SH-SY5Y (cell line): ENCODE results near the gene NKX2-1.

Experiments used
- GATA2 ChIP-seq: IDR thresholded peaks from 2 replicates; pipeline ENCODE4 v1.6.1; 2011; ENCODE audit warnings: mild to moderate bottlenecking, low read depth, low read length
- GATA3 ChIP-seq: IDR thresholded peaks from 2 replicates; pipeline ENCODE4 v1.6.1; 2011; ENCODE audit warnings: low read depth, mild to moderate bottlenecking, low read length, moderate library complexity

The NKX2-1 gene

DNA sequence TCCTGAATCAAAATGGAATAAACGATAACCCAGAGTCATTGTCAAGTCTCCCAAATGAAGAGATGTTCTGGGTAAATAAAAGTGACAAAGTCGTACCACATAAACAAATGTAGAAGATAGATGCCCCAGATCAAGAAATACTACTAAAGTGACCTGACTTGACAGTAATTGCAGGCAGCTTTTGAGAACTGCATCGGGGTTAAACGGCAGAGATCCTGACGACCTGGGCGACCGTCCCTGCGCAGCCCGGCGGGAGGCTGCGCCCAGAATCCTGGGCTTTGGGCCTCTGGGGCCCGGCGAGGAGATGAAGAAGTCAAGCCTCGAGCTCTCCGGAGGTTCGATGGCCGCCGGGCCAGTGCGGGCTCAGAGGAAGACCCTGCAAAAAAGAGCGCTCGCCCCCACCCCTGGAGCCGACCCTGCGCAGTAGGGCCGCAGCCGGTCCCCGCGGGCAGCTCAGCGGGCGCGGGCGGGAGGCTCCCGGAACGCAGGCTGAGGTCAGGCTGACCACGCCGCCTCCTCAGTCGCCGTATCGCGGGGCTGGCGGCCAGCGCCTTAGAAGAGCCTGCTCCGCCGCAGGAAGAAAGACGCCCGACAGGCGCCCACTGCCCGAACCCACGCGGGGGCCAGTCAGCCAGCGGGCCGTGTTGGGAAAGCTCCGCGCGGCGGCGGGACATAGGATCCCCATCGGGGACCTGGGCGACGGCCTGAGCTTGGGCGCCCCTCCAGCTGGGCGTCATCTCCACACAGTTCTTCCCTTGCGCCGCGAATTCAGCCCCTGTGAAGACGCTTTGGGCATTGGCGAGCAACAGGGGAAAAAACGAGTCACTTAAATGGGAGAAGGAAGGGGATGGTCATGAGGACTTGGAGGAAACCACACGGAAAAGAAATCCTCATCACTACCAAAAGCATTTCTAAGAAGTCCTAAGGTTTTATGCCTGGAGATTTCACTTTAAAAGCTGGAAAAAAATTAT lies 16.0 kb downstream of the NKX2-1 start:
- TF ChIP-seq GATA3, result no peak
- TF ChIP-seq GATA2, result no peak

GRCh38 chr14:36502558-36503508 lies 17.2 kb downstream of the NKX2-1 start:
- TF ChIP-seq GATA3, result no peak
- TF ChIP-seq GATA2, result no peak

GRCh38 chr14:36498938-36499337 lies 21.1 kb downstream of the NKX2-1 start:
- TF ChIP-seq GATA3, result no peak
- TF ChIP-seq GATA2, result no peak

DNA sequence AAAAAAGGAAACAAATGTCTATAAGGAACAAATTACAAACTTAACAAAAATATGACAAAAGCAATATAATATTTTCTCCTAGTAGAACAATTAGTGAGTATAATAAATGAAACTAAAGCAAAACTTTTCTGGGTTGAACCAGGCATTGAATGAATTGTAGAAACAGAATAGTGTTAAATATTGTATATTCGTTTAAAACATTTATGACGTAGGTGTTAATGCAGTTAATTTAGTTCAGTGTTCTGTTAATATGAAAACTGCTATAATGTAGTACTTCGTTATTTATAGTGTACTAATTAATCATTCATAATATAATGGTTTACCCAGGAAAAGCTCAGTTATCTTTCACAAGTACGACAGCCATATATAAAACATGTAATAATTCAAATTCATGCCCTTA lies 23.7 kb downstream of the NKX2-1 start:
- no peak for TF ChIP-seq GATA2
- TF ChIP-seq GATA3, result no peak

DNA sequence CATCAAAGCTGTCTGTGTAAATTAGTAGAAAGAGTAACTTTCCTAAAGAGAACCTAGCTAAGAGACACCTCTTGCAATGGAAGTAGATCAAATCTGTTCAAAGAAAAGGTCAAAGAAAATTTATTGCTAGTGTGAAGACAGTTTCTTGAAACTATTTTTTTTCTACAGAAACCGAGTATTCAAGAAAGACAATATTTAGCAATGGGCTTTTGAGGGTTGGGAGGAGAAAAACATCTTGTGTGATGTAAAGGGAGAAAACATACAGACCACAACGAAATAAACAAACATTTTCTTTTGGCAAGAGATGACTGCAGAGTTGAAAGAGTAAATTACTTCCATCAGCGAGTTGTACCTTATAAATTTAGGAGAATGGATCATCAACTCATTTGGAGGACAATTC lies 24.4 kb downstream of the NKX2-1 start:
- TF ChIP-seq GATA2 (no peak), GATA3 (no peak)

DNA sequence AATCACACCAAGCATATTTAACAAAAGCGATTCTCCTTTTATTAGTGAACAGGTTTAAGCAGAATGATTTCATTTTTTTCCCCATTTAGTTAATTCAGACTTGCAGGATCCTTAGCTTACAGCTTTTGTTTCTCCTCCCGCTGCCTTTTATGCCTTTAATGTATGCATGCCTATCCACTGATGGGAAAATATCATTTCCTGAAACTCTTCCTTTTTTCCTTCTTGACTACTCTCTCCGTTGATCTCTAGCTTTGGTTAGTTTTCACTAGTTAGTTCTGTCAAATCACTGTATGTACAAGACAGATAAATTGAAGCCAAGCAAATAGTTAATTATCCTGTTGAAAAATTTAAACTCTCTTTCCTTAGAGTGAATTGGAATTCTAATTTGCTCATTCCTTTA lies 26.3 kb downstream of the NKX2-1 start:
- TF ChIP-seq GATA2 (no peak), GATA3 (no peak)

GRCh38 chr14:36485773-36486172 lies 34.3 kb downstream of the NKX2-1 start:
- no peak for TF ChIP-seq GATA3
- TF ChIP-seq GATA2, result no peak

DNA sequence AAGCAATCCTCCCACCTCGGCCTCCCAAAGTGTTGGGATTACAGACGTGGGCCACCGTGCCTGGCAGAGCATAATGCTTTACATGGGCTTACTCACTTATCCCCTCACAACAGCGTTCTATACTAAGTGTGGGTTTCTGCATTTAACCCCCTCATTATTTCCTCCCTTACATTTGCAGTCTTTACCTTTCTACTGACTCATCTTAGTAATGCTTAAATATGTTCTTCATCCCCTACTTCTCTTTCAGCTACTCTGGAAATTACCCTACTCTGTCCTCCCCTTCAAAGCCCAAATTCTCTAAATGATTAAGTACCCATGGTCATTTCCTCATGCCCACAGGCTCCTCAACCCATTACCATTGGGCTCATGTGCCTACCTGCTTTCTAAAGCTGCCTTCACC lies 40.7 kb downstream of the NKX2-1 start:
- no peak for TF ChIP-seq GATA3
- no peak for TF ChIP-seq GATA2

DNA sequence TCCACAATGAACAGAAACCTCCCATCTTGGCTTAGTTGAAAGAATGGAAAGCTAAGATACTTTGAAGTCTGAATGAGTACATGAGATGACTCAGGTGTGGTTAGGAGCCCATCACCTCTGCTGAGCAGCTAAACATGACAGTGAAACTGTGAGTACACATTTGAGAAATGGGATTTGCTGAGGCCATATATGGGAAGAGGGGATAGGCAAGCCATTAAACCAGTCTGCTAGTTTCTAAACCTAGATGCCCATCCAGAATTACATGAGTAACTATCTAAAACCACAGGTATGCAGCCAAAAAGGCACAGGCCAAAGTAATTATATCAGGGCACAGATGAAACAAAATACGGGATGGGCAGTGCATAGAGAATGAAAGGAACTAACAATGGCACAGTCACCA lies 41.2 kb downstream of the NKX2-1 start:
- no peak for TF ChIP-seq GATA3
- TF ChIP-seq GATA2, result no peak

GRCh38 chr14:36477266-36477665 lies 42.8 kb downstream of the NKX2-1 start:
- TF ChIP-seq GATA2, result no peak
- no peak for TF ChIP-seq GATA3

- TF ChIP-seq GATA2 (no peak), GATA3 (no peak)
Observed at GRCh38 chr14:36474593-36474992, 45.4 kb downstream of the NKX2-1 start.

- TF ChIP-seq GATA3 (no peak), GATA2 (no peak)
Observed at GRCh38 chr14:36471431-36471830, 48.6 kb downstream of the NKX2-1 start.

DNA sequence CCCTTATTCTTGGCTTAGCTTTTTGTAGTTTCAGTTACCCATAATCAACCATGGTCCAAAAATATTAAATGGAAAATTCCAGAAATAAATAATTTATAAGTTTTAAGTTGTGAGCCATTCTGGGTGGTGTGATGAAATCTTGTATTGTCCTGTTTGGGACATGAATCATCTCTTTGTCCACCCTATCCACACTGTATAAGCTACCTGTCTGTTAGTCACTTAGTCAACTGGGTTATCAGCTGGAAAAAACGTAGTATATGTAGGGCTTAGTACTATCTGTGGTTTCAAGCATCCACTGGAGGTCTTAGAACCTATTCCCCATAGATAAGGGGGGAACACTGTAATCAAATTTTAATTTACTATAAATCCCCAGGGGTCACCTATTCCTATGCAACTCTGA lies 52.7 kb downstream of the NKX2-1 start:
- TF ChIP-seq GATA2 (no peak), GATA3 (no peak)
